ENCODE results near the gene NLRC3.

The NLRC3 gene

GRCh38 chr16:3583303-3584038, 6.3 kb upstream of the NLRC3 start:
- no peak for DNase-seq
- in situ Hi-C loops (cut with MboI; ENCODE audit: low pct_unique_long_range_greater_than_20kb, low sequenced_read_pairs): no loop called here

GRCh38 chr16:3582276-3583165, 5.3 kb upstream of the NLRC3 start:
- no peak for DNase-seq
- in situ Hi-C loops (cut with MboI; ENCODE audit: low pct_unique_long_range_greater_than_20kb, low sequenced_read_pairs): no loop called here

- in situ Hi-C loops (cut with MboI; ENCODE audit: low pct_unique_long_range_greater_than_20kb, low sequenced_read_pairs): no loop called here
- DNase-seq: no peak
These were observed 4.2 kb upstream of the NLRC3 start for GRCh38 chr16:3581392-3581791.

GRCh38 chr16:3580686-3581085, 3.5 kb upstream of the NLRC3 start:
- no peak for DNase-seq
- in situ Hi-C loops (cut with MboI; ENCODE audit: low pct_unique_long_range_greater_than_20kb, low sequenced_read_pairs): no loop called here

GRCh38 chr16:3580251-3580651, 3.0 kb upstream of the NLRC3 start:
- DNase-seq: peak; percentile 90

GRCh38 chr16:3579776-3580175, 2.6 kb upstream of the NLRC3 start:
- in situ Hi-C loops (cut with MboI; ENCODE audit: low pct_unique_long_range_greater_than_20kb, low sequenced_read_pairs): no loop called here
- DNase-seq: no peak

More at GRCh38 chr16:3580251-3580651, 3.0 kb upstream of the NLRC3 start:
- in situ Hi-C loops (cut with MboI; ENCODE audit: low pct_unique_long_range_greater_than_20kb, low sequenced_read_pairs): no loop called here

- in situ Hi-C loops (cut with MboI; ENCODE audit: low pct_unique_long_range_greater_than_20kb, low sequenced_read_pairs): no loop called here
- DNase-seq: peak; percentile 77
These were observed 1.7 kb upstream of the NLRC3 start for GRCh38 chr16:3578610-3579551.

GRCh38 chr16:3578121-3578520, 918 bp upstream of the NLRC3 start:
- DNase-seq: no peak
- in situ Hi-C loops (cut with MboI; ENCODE audit: low pct_unique_long_range_greater_than_20kb, low sequenced_read_pairs): no loop called here

- in situ Hi-C loops (cut with MboI; ENCODE audit: low pct_unique_long_range_greater_than_20kb, low sequenced_read_pairs): no loop called here
- DNase-seq: no peak
These were observed 992 bp downstream of the NLRC3 start for GRCh38 chr16:3576211-3576610.

GRCh38 chr16:3575491-3575890, 1.7 kb downstream of the NLRC3 start:
- no peak for DNase-seq
- in situ Hi-C loops (cut with MboI; ENCODE audit: low pct_unique_long_range_greater_than_20kb, low sequenced_read_pairs): no loop called here

- no peak for DNase-seq
- in situ Hi-C loops (cut with MboI; ENCODE audit: low pct_unique_long_range_greater_than_20kb, low sequenced_read_pairs): no loop called here
These were observed 3.0 kb downstream of the NLRC3 start for GRCh38 chr16:3574195-3574594.

- peak; percentile 38 for DNase-seq
- in situ Hi-C loops (cut with MboI; ENCODE audit: low pct_unique_long_range_greater_than_20kb, low sequenced_read_pairs): no loop called here
These were observed 3.9 kb downstream of the NLRC3 start for GRCh38 chr16:3573146-3573815.

GRCh38 chr16:3570420-3571062, 6.7 kb downstream of the NLRC3 start:
- DNase-seq: no peak
- in situ Hi-C loops (cut with MboI; ENCODE audit: low pct_unique_long_range_greater_than_20kb, low sequenced_read_pairs): no loop called here

GRCh38 chr16:3569851-3570250, 7.4 kb downstream of the NLRC3 start:
- DNase-seq: no peak
- in situ Hi-C loops (cut with MboI; ENCODE audit: low pct_unique_long_range_greater_than_20kb, low sequenced_read_pairs): no loop called here

GRCh38 chr16:3566990-3567389, 10.2 kb downstream of the NLRC3 start:
- no peak for DNase-seq

GRCh38 chr16:3564889-3565141, 12.4 kb downstream of the NLRC3 start:
- no peak for DNase-seq
- in situ Hi-C loops (cut with MboI; ENCODE audit: low pct_unique_long_range_greater_than_20kb, low sequenced_read_pairs): no loop called here

More at GRCh38 chr16:3566990-3567389, 10.2 kb downstream of the NLRC3 start:
- in situ Hi-C loops (cut with MboI; ENCODE audit: low pct_unique_long_range_greater_than_20kb, low sequenced_read_pairs): no loop called here

GRCh38 chr16:3564130-3564888, 12.9 kb downstream of the NLRC3 start:
- DNase-seq: no peak
- in situ Hi-C loops (cut with MboI; ENCODE audit: low pct_unique_long_range_greater_than_20kb, low sequenced_read_pairs): no loop called here

- in situ Hi-C loops (cut with MboI; ENCODE audit: low pct_unique_long_range_greater_than_20kb, low sequenced_read_pairs): no loop called here
- no peak for DNase-seq
These were observed 14.2 kb downstream of the NLRC3 start for GRCh38 chr16:3562914-3563480.
